GM21619 (cell line): ENCODE measurements around the gene SGK1.
"Not testable (repeated sequence)": the region's sequence is repeated elsewhere in the genome, so short reads cannot be mapped to it uniquely, and the experiment has no call there.

Source experiments
- ATAC-seq: cut with Tn5 transposase; IDR thresholded peaks from one replicate; pipeline ENCODE4 v1.9.1; 2021; ENCODE audit not compliant: unreplicated experiment

Gene SGK1

GRCh38 chr6:134255280-134255679, 62.6 kb downstream of the SGK1 start:
- ATAC-seq = not testable (repeated sequence)

DNA sequence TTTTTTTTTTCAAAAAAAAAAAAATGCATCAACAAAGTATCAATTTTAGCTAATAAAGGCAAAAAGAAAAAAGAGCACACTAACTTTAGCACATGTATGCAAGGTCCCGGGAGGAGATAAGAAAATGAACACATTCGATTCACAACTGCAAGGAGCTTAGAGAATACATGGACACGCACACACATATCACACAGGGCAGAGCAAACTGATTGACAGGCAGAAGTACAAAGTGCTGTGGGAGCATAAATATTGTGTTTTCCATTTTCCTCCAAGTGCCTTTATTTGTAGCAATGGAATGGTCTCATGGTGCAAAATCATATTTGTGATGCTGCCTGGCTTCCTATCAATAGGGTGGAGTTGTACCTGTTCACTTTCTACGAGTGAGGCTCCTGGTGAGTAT, 63.8 kb downstream of the SGK1 start:
- no peak for ATAC-seq

DNA sequence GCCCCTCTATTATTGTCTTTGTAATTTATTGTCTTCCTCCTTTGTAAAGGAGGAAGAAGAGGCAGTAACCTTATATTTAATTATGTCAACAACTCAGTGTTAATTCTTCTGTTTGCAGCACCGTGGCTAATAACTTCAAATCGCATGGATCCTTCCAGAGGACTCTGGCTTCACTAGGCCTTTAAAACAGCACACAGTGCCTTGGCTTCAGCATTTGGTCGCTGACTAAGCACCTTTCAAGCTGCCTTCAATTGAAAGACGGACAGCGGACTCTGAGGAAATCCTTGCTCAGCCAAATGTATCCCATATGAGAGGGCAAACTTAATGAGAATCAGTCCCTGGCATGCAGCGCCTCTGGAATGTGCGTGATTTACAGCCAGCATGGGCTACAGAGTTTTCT, 64.2 kb downstream of the SGK1 start:
- no peak for ATAC-seq

DNA sequence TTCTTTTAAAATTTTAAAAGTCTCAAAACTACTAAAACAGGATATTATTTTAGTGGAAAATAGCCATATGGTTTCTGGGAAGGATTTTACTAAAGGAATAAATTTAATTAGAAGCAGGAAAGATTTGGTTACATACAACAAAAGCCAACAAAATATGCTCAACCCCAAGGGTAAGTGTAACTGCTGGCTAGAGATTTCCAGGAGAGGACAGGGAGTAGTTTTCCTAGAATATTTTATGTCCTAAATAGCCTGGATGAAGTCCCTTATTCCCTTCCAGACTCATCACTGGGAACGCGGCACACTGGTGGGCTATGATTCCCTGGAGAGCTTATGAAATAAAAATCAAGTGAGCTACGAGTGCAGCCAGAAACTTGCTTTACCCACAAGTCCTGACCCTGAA, 66.6 kb downstream of the SGK1 start:
- ATAC-seq = no peak

DNA sequence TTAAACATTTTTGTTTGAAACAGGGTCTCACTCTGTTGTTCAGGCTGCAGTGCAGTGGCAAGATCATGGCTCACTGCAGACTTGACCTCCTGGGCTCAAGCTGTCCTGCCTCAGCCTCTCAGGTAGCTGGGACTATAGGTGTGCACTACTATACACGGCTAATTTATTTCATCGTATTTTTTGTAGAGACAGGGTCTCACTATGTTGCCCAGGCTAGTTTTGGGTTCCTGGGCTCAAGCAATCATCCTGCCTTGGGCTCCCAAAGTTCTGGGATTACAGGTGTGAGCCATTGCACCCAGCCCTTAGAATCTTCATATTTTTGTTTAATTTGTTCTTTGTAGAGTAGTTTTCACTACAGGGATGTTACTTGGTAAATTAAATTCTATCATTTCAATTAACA, 67.1 kb downstream of the SGK1 start:
- ATAC-seq = no peak

GRCh38 chr6:134249759-134250602, 67.9 kb downstream of the SGK1 start:
- ATAC-seq = no peak

GRCh38 chr6:134249239-134249758, 68.6 kb downstream of the SGK1 start:
- ATAC-seq = no peak

DNA sequence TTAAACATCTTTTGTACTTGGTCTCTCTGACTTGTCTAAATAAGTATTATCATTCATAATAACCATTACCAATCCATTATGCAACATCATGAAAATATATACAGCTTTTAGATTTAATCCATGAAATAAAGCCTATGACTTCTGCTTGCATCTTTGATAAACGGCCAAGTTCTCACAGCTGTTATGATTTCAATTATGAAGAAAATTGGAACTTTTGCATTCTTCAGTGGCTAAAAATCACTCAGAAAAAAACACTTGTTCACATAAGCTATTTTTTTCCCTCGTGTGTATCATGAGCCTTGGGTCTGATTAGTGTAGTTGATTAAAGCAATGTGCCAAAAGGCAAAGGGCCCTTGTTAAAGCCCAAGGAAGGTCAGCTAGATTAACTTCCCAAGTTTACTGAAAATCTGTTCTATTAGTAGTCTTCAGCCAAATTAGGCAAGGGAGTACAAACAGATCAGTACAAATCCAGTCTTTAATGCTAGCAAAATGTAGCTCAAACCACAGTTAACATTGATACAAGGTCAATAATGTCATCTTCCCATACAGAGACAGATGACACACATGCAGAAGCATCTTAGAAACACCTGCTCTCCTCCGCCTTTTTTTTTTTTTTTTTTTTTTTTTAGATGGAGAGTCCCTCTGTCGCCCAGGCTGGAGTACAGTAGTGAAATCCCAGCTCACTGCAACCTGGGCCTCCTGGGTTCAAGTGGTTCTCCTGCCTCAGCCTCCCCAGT, 69.9 kb downstream of the SGK1 start:
- ATAC-seq = no peak

DNA sequence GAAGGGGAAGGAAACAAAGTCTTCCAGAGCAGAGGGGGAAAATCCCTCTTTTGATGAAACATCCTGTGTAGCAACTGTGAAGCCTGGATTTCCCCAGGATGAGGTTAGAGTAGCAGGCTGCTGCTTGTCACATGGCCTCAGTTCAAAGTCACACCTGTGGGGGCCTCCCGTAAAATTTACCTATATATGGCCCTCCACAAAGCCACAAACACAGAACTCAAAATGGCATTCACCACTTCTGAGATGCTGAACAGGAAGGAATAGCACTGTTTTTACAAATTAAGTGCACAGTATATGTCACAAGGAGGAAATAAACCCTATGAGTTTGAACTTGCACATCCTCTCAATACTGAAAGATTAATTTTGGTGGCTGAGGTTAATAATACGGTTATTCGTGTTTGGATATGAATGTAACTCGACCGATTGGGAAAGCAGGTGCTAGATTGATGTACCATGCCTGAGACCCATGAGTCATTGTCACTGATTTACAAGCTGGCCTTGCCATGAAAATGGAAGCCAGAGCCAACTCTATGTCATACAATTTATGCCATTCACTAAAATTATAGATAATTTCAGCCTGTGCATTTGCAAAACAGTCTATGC, 70.6 kb downstream of the SGK1 start:
- peak; percentile 93 for ATAC-seq

DNA sequence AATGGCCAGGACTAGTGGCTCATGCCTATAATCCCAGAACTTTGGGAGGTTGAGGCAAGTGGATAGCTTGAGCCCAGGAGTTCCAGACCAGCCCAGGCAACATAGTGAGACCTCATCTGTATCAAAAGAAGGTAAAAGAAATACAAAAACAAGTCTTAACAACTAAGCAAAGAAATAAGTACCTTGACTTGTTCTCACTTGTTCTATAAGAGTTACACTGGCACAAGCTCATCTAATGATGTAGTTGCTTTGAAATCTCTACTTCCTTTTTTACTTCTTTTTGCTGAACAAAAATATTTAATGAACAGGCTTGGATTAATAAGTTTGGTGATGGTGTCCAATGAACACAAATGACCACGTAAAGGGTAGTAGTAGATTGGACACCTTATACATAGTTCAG, 72.2 kb downstream of the SGK1 start:
- no peak for ATAC-seq

GRCh38 chr6:134245041-134245440, 72.9 kb downstream of the SGK1 start:
- no peak for ATAC-seq

DNA sequence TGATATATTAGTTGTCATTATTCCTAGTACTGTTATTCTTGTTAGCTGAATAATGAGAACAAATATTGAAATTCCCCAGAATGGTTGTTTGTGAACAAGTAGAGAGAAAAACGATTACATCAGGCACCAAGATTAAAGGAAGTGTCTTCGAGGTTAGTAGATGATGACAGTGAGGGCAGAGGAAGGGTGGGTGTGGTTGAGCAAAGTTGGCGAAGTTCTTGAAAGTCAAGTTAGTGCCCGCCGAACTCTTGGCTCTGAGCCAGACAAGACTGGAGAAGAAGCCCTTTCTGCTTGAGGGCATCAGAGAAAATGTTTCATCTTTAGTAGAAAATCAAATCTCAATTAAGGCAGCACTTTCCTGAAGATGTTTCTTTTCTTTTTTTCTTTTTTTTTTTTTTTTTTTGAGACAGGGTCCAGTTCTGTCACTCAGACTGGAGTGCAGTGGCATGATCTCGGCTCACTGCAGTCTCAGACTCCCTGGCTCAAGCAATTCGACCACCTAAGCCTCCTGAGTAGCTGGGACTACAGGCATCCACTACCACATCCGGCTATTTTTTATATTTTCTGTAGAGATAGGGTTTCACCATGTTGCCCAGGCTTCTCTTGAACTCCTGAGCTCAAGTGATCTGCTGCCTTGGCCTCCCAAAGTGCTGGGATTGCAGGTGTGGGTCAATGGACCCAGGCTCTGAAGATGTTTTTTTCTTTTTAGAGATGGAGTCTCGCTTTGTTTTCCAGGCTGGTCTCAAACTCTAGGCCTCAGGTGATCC, 77.1 kb downstream of the SGK1 start:
- no peak for ATAC-seq

DNA sequence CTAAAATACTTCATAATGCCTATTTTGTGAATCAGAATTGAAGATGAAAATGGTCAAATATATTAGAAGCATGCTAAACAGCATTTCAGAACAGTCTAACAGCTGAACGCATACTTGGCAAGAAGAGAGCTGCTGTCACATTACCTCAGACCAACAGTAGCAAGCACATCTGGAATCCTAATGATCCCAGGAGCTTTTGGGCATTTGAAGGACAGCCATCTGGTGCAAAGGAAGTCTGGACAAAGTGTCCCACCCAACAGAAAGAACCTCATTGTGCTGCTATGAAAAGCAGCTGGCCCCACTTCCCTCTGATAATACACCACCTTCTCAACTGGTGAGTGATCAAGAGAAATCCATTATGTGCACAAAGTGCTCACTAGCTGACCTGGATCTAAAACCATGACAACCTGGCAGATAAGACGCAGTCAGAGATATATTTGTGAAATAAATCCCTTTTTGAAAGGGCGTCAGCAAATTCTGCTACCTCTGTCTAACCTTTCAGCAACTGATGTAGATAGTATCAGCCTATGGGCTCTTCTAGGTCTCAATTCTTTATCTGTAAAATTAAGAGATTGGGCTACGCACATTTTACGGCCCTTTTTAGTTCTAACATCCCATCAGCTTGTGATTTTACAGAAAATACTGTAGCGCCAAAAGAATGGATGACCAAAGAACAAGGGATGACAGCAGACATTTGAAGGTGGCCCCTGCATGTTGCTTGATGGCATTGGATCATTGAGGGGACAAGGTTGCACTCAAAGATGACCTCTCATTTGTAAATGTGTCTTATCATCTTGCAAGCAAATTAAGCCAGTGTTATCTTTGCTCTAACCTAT, 78.7 kb downstream of the SGK1 start:
- ATAC-seq = no peak

- no peak for ATAC-seq
Measured at GRCh38 chr6:134238006-134238405, 79.9 kb downstream of the SGK1 start.

DNA sequence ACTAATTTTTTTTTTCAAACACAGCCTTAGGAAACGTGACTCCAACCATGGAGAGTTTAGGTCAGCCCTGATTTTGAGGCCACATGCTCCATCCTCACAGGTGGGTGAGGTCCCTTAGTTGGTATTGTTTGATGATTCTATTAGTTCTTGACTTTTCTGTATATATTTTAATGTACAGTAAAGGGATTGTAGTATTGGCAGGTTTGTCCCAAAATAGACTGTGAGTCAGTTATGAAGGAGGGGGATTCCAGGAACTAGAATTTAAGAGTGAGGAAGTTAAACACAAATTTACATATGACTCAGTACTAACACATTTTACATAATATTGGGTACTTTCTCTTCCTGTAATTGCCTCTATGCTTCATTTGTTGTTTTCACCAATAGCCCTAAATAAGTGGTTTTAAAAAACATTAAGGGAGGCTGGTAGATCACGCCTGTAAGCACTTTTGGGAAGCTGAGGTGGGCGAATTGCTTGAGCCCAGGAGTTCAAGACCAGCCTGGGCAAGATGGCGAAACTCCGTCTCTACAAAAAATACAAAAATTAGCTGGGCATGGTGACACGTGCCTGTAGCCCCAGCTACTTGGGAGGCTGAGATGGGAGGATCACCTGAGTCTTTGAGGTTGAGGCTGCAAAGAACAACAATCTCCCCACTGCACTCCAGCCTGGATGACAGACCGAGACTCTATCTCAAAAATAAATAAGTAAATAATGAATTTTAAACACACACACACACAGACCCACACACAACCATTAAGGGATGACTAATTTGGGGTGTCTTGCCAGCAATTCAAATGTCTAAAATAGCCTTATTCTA, 81.8 kb downstream of the SGK1 start:
- ATAC-seq = peak; percentile 96

DNA sequence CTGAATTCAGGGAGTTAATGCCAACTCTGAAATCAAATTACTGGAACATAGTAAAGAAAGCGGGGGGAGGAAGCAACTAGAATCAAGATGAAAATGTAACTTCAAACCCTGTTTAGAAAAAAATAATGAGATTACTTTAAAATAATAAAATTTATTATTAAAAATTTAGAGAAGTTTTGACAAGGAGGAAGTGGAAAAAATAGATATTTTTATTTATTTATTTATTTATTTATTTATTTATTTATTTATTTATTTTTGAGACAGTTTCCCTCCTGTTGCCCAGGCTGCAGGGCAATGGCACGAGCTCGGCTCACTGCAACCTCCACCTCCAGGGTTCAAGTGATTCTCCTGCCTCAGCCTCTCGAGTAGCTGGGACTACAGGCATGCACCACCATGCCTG, 82.6 kb downstream of the SGK1 start:
- ATAC-seq = not testable (repeated sequence)

DNA sequence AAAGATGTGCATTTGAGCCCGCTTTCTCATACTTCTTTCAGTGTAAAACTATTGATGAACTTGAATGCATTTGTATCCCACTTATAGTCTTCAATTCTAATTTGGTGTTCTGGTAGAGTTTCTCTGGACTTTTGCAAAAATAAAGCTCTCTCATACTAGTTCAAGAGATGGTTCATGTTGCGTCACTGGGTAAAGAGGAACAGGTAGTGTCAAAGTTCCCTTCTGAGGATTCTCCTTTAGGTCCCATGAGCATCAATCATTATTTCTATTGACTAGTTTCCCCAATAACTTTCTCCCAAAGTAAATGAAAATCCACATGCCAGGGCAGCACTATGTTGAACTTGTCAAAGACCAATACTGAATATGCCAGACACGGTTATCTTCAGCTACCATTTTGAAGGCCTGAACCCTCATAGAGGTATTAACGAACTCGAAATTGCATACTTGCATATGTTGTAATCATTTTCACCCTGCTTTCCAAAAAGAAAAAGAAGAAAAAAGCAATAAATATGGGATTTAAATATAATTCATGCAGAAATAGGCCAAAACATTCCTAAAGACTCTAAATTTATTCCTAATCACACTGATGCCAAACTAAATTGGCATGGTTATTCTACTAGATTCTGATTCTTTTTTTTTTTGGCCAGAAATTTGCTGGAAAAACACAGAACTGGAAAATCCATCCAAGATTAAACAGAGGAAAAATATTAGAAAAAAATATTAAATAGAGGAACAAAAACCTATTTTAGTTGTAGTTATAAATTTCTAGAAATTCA, 84.5 kb downstream of the SGK1 start:
- no peak for ATAC-seq

GRCh38 chr6:134230940-134231339, 87.0 kb downstream of the SGK1 start:
- ATAC-seq = no peak
